Fibroblast of mammary gland (primary cell): Measurements from ENCODE around the gene ARHGAP28.

Experiments used
- DNase-seq: peaks from one replicate; pipeline ENCODE4 v3.0.0-alpha.2; 2010; ENCODE audit warnings: low read depth
- H3K4me3 ChIP-seq: 2 replicates; pipeline ENCODE4 v1.5.1; 2011; ENCODE audit warnings: low read depth, mild to moderate bottlenecking, low read length, moderate library complexity; ENCODE audit not compliant: control insufficient read depth
- CTCF ChIP-seq: conservative IDR thresholded peaks from 2 replicates; pipeline ENCODE4 v1.5.1; 2011; ENCODE audit warnings: low read depth, low read length, inconsistent platforms; ENCODE audit not compliant: control insufficient read depth, insufficient read depth

The ARHGAP28 gene

GRCh38 chr18:6962571-6963451 lies 233.3 kb downstream of the ARHGAP28 start:
- H3K4me3 ChIP-seq = no peak overlapping the region
- TF ChIP-seq CTCF = no peak
- DNase-seq = no peak

DNA sequence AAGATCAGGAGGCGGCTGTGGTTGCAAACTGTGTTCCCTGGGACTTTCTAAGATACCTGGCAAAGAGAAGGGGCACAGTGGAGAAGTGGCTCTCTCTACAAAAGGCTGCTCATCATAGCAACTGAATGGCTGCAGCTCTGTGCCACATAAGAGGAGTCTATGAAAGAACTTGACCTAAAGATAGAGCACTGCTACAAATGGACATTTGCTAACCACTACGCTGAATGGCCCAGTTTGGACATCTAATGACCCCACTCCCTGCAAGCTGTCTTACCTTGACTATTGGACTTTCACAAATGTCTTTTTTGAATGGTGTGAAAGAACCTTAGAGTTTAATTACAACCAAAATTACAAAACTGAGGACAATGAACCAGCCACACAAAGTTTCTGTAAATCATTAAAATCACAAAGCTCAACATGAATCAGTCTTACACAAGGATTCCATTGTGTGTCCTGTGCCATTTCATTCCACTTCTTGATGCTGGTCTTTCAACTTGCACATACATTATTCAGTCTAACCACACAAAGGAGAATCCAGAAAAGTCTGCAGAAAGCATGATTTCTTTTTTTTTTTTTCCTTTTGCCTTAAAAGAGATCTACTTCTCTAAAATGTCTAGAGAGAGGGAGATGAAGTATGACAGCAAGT lies 234.1 kb downstream of the ARHGAP28 start:
- TF ChIP-seq CTCF = no peak
- no peak for DNase-seq
- no peak overlapping the region for H3K4me3 ChIP-seq
